Sigmoid colon (tissue), 7 donors: Measurements from ENCODE around the gene ZNF407. TPM values are rescaled to one million over a fixed set of nuclear protein-coding genes. Genes with fewer than 3 reads are reported as not detected.

Source experiments
- DNase-seq: peaks from one replicate; pipeline ENCODE4 v3.0.0-alpha.2; 2019
- H3K27ac ChIP-seq, 4 donors: fragments of 200-600 bp; sonication (generic); one replicate each; pipeline ENCODE4 v1.5.1; 2016 to 2019; ENCODE audit warnings: mild to moderate bottlenecking in 1 of 4
- H3K27me3 ChIP-seq, 3 donors: fragments of 200-600 bp; sonication (generic); one replicate each; pipeline ENCODE4 v1.5.1; 2019; ENCODE audit warnings: mild to moderate bottlenecking in 1 of 3
- H3K36me3 ChIP-seq, 4 donors: fragments of 200-600 bp; sonication (generic); one replicate each; pipeline ENCODE4 v1.5.1; 2016 to 2019
- H3K4me1 ChIP-seq, 4 donors: fragments of 200-600 bp; sonication (generic); one replicate each; pipeline ENCODE4 v1.5.1; 2017 to 2019
- H3K4me3 ChIP-seq, 4 donors: fragments of 200-600 bp; sonication (generic); one replicate each; pipeline ENCODE4 v1.5.1; 2017 to 2019; ENCODE audit warnings: mild to moderate bottlenecking in 2 of 4, moderate library complexity in 1 of 4
- H3K9me3 ChIP-seq, 4 donors: fragments of 200-600 bp in 3 of 4; sonication (generic) in 3 of 4; one replicate each; pipeline versions ENCODE4 v1.5.1 to v1.6.1; 2013 to 2019
- EP300 ChIP-seq, 4 donors: sonication (generic); formaldehyde crosslinking; IDR thresholded peaks; one replicate each; pipeline ENCODE4 v1.6.1; 2017; ENCODE audit warnings: antibody characterized with exemption in 4 of 4
- POLR2A ChIP-seq, 2 donors: fragments of 450-650 bp; IDR thresholded peaks; one replicate each; pipeline ENCODE4 v1.6.1; 2016; ENCODE audit warnings: antibody characterized with exemption in 2 of 2, mild to moderate bottlenecking in 2 of 2, moderate library complexity in 2 of 2
- POLR2AphosphoS5 ChIP-seq, 4 donors: sonication (generic); formaldehyde crosslinking; IDR thresholded peaks; one replicate each; pipeline ENCODE4 v1.6.1; 2017; ENCODE audit warnings: antibody characterized with exemption in 4 of 4
- WGBS, 2 donors: extraction: QIAGEN DNeasy Blood & Tissue Kit; methylation state at CpG; one replicate each; pipeline ENCODE4 v1.1.7; 2013; 5-methylcytosine and 5-hydroxymethylcytosine counted together
- intact Hi-C: fragments of 100-400 bp; cut with DNase I; formaldehyde crosslinking; loops from one replicate; pipeline ENCODE4 v1.15.1; 2023
- polyA plus RNA-seq, 3 donors: library from polyadenylated mRNA; stranded (reverse); fragments of 200-250 nt; gene quantifications; one replicate each; pipeline ENCODE4 v1.2.3, GENCODE V29; 2013
- total RNA-seq, 4 donors: library from RNA; depleted of rRNA; stranded (reverse); fragments of >200 nt; gene quantifications; one replicate each; pipeline ENCODE4 v1.1.0, GENCODE V29; 2016
- TF ChIP-seq, protein P1 (sequence below), 4 experiments: fragments of 450-650 bp in 3 of 4; fragments of 200-600 bp in 1 of 4; IDR thresholded peaks; one replicate each; pipeline ENCODE4 v1.5.1; 2016 to 2019; ENCODE audit warnings: antibody characterized with exemption in 4 of 4, mild to moderate bottlenecking in 3 of 4, moderate library complexity in 2 of 4
- donor health status: healthy with polysubstance abuse.
- donor health status: Bipolar disorder and iron deficiency.
- donor health status: healthy.

Gene ZNF407
- total and polyA plus RNA-seq, 7 donors: 1.4 to 19.8 (median 16.3) TPM

GRCh38 chr18:75053028-75053629 lies 455.5 kb downstream of the ZNF407 start:
- TF ChIP-seq POLR2AphosphoS5 (IDR thresholded peaks at IDR 0.05) (no peak), EP300 (IDR thresholded peaks at IDR 0.05) (no peak)
- TF ChIP-seq, protein P1, sequence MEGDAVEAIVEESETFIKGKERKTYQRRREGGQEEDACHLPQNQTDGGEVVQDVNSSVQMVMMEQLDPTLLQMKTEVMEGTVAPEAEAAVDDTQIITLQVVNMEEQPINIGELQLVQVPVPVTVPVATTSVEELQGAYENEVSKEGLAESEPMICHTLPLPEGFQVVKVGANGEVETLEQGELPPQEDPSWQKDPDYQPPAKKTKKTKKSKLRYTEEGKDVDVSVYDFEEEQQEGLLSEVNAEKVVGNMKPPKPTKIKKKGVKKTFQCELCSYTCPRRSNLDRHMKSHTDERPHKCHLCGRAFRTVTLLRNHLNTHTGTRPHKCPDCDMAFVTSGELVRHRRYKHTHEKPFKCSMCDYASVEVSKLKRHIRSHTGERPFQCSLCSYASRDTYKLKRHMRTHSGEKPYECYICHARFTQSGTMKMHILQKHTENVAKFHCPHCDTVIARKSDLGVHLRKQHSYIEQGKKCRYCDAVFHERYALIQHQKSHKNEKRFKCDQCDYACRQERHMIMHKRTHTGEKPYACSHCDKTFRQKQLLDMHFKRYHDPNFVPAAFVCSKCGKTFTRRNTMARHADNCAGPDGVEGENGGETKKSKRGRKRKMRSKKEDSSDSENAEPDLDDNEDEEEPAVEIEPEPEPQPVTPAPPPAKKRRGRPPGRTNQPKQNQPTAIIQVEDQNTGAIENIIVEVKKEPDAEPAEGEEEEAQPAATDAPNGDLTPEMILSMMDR (IDR thresholded peaks at IDR 0.05): no peak
- no peaks in the 10 kb centered on the region for H3K27me3 ChIP-seq
- no peaks in the 10 kb centered on the region for H3K9me3 ChIP-seq
- H3K36me3 ChIP-seq: no peaks in the 10 kb centered on the region
- 93% methylated on average over 9 of the region's 9 CpGs for WGBS, 2 donors
- no peak overlapping the region for H3K27ac ChIP-seq
- DNase-seq: no peak
- H3K4me1 ChIP-seq: peaks cover 0 to 12% (median 4%) of the 10 kb centered on the region in 4 donors
- intact Hi-C loops: no loop called here
- no peak overlapping the region for H3K4me3 ChIP-seq

DNA sequence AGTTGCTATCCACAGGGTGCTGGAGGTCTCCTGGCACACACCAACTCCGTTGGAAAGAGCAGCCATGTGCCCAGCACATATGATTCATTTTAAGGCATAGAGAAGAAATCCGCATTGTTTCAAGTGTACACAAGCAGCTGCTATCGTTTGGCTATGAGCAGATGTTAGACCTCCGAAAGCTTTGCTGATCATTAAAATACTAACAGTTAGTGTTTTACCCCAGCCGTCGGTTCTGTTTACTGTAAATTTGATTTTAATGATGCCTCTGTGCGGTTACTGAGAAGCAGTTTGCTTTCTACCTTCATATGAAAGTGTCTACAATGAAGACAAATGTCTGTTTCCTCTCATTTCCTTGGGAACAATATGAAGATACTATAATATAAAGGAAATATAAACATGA lies 456.4 kb downstream of the ZNF407 start:
- no peak for TF ChIP-seq EP300 (IDR thresholded peaks at IDR 0.05)
- TF ChIP-seq, protein P1 (IDR thresholded peaks at IDR 0.05): no peak
- TF ChIP-seq POLR2AphosphoS5 (IDR thresholded peaks at IDR 0.05): no peak
- TF ChIP-seq POLR2A (IDR thresholded peaks at IDR 0.05): no peak
- no peaks in the 10 kb centered on the region for H3K36me3 ChIP-seq
- intact Hi-C loops: no loop called here
- WGBS, 2 donors: 80 to 87% methylated on average over 7 of the region's 7 CpGs
- no peak overlapping the region for H3K4me3 ChIP-seq
- no peaks in the 10 kb centered on the region for H3K27me3 ChIP-seq
- H3K9me3 ChIP-seq: no peaks in the 10 kb centered on the region
- H3K27ac ChIP-seq: peak overlapping the region in 1 of 4 donors; percentile 43
- DNase-seq: no peak
- peaks cover 0 to 12% (median 4%) of the 10 kb centered on the region in 4 donors for H3K4me1 ChIP-seq

- Histone ChIP-seq H3K27ac (peak overlapping the region in 1 of 4 donors; percentile 43), H3K4me3 (no peak overlapping the region), H3K4me1 (peaks cover 0 to 12% (median 4%) of the 10 kb centered on the region in 4 donors), H3K36me3 (no peaks in the 10 kb centered on the region), H3K27me3 (no peaks in the 10 kb centered on the region), H3K9me3 (no peaks in the 10 kb centered on the region)
- DNase-seq: no peak
- no peak for TF ChIP-seq EP300 (IDR thresholded peaks at IDR 0.05)
- TF ChIP-seq, protein P1 (IDR thresholded peaks at IDR 0.05): no peak
- TF ChIP-seq POLR2AphosphoS5 (IDR thresholded peaks at IDR 0.05): no peak
- TF ChIP-seq POLR2A (IDR thresholded peaks at IDR 0.05): no peak
- 96 to 97% methylated on average over 5 of the region's 5 CpGs for WGBS, 2 donors
- intact Hi-C loops: no loop called here
Observed at GRCh38 chr18:75054611-75055010, 456.9 kb downstream of the ZNF407 start.

DNA sequence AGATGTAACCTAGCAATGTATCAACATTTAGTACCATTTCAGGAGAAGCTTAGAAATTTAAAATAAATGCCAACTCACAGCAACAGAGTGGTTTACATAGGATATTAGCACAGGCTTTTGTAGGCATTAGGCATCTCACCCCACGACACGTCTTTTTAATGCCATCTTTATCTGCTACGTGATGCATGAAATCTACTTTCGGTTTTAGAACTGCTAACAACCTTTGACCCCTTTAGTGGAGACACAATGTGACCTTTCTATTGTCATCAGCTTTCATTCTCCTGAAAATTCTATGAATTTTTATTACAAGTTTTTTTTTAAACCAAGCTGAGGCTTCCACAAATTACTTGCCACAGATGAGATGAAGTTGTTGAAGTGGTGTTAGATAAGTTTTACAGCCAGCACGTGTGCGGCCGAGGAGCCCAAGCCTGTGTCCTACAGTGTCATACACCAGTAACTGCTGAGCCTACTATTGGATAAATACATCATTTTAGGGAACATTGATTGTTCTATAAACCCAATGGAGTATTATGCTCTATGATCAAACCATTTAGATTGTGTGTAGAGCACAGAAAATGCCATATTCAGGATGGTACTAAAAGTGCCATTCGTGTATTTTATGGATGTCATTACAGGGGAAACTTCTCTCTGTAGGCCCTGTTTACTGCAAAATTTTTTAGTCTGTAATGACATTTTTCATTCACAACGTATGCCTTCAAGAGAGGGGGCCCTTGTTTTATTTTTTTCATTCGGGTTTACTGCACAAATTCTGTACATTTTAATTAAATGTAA lies 459.7 kb downstream of the ZNF407 start:
- Histone ChIP-seq H3K4me1 (peaks cover 0 to 12% (median 4%) of the 10 kb centered on the region in 4 donors), H3K36me3 (no peaks in the 10 kb centered on the region), H3K27me3 (no peaks in the 10 kb centered on the region), H3K27ac (peak overlapping the region in 1 of 4 donors; percentile 10), H3K9me3 (no peaks in the 10 kb centered on the region), H3K4me3 (no peak overlapping the region)
- intact Hi-C loops: no loop called here
- WGBS, 2 donors: 88 to 90% methylated on average over 10 of the region's 10 CpGs
- TF ChIP-seq, protein P1 (IDR thresholded peaks at IDR 0.05): no peak
- TF ChIP-seq POLR2AphosphoS5 (IDR thresholded peaks at IDR 0.05) (no peak), EP300 (IDR thresholded peaks at IDR 0.05) (no peak), POLR2A (IDR thresholded peaks at IDR 0.05) (no peak)
- DNase-seq: no peak
